H1 (cell line): Measurements from ENCODE around the gene PPP1R14B.
A peak's percentile ranks its signal among the peaks of the same experiment; 100 is the strongest.

Experiments used
- EZH2 ChIP-seq: fragments of 200-600 bp; sonication (generic); IDR thresholded peaks from 2 replicates; pipeline ENCODE4 v1.7.1; 2012; ENCODE audit warnings: low read depth, mild to moderate bottlenecking, moderate library complexity, low read length, inconsistent platforms; ENCODE audit not compliant: severe bottlenecking
- GABPA ChIP-seq: IDR thresholded peaks from 2 replicates; pipeline ENCODE4 v1.6.1; 2011; ENCODE audit warnings: mild to moderate bottlenecking, low read length, moderate library complexity, borderline replicate concordance; ENCODE audit not compliant: insufficient read depth
- POLR2AphosphoS5 ChIP-seq: IDR thresholded peaks from 2 replicates; pipeline ENCODE4 v1.6.1; 2011; ENCODE audit warnings: low read depth, low read length
- RFX5 ChIP-seq: IDR thresholded peaks from 2 replicates; pipeline ENCODE4 v1.6.1; 2011; ENCODE audit warnings: low read depth, low read length, improper control_type of control experiment, borderline replicate concordance
- SUZ12 ChIP-seq: fragments of 200-600 bp; sonication (generic); IDR thresholded peaks from 2 replicates; pipeline ENCODE4 v1.6.1; 2012; ENCODE audit warnings: mild to moderate bottlenecking, inconsistent platforms, low read length, moderate library complexity, mixed read lengths
- TEAD4 ChIP-seq: IDR thresholded peaks from 2 replicates; pipeline ENCODE4 v1.6.1; 2012; ENCODE audit warnings: low read depth, low read length, inconsistent platforms, mixed read lengths
- TF ChIP-seq, protein P1 (sequence below), 3 experiments: IDR thresholded peaks; 1 replicate in 2 of 3; 2 replicates in 1 of 3; pipeline versions ENCODE4 v1.5.1 to v1.6.1; 2011; ENCODE audit warnings: low read length in 3 of 3, mild to moderate bottlenecking in 3 of 3, inconsistent platforms in 2 of 3, low read depth in 1 of 3, moderate library complexity in 1 of 3; ENCODE audit not compliant: insufficient read depth in 1 of 3; ENCODE audit errors: control extremely low read depth in 1 of 3

DNA sequence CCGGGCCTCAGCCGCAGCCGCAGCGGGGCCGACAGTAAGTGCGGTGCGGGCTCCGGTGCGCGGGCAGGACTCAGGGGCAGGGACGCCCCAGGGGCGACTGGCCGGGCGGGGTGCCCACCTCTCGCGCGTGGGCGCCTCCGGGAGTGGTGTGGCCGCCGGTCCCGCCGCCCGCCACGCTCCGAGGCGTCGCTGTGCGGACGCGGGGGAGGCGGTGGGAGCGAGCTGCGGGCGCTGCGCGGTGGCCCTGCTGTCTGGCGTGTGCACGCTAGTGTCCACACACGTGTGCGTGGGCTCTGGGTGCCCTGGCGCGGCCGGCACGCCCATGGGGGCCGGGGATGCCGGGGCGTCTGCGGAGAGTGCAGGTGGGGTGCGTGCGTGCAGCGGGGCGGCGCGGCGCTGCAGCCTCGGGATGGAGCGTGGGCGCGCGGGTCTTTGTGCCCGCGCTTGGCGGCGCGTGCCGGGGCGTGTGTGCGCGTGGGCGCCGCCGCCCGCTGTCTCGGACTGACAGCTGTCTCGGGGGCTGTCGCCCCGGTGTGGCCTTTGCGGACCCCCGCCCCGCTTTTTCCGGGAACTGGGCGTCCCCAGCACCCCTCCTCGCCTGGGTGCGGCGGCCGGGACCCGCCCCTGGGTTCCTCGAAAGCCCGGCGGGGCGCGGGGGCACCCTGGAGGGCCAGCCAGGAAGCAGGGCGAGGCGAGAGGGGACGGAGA, 45.2 kb upstream of the PPP1R14B start:
- no peak for TF ChIP-seq POLR2AphosphoS5
- no peak for TF ChIP-seq RFX5
- TF ChIP-seq, protein P1, sequence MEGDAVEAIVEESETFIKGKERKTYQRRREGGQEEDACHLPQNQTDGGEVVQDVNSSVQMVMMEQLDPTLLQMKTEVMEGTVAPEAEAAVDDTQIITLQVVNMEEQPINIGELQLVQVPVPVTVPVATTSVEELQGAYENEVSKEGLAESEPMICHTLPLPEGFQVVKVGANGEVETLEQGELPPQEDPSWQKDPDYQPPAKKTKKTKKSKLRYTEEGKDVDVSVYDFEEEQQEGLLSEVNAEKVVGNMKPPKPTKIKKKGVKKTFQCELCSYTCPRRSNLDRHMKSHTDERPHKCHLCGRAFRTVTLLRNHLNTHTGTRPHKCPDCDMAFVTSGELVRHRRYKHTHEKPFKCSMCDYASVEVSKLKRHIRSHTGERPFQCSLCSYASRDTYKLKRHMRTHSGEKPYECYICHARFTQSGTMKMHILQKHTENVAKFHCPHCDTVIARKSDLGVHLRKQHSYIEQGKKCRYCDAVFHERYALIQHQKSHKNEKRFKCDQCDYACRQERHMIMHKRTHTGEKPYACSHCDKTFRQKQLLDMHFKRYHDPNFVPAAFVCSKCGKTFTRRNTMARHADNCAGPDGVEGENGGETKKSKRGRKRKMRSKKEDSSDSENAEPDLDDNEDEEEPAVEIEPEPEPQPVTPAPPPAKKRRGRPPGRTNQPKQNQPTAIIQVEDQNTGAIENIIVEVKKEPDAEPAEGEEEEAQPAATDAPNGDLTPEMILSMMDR (IDR thresholded peaks at IDR 0.05; ENCODE audit: control extremely low read depth in 1 of 3, insufficient read depth in 1 of 3, low read depth in 1 of 3, low read length in 3 of 3) = no peak
- TF ChIP-seq TEAD4 = no peak
- peak; percentile 92 for TF ChIP-seq SUZ12
- peak; percentile 86 for TF ChIP-seq EZH2
- TF ChIP-seq GABPA = no peak
